GM12873 (cell line): ENCODE measurements around the gene NLK.

ENCODE experiments used
- TF ChIP-seq, protein P1 (sequence below): IDR thresholded peaks from 2 replicates; pipeline ENCODE4 v1.5.1; 2012; ENCODE audit warnings: low read depth, mild to moderate bottlenecking, moderate library complexity, low read length, control low read depth; ENCODE audit not compliant: insufficient read depth; ENCODE audit errors: missing control alignments

NLK gene

DNA sequence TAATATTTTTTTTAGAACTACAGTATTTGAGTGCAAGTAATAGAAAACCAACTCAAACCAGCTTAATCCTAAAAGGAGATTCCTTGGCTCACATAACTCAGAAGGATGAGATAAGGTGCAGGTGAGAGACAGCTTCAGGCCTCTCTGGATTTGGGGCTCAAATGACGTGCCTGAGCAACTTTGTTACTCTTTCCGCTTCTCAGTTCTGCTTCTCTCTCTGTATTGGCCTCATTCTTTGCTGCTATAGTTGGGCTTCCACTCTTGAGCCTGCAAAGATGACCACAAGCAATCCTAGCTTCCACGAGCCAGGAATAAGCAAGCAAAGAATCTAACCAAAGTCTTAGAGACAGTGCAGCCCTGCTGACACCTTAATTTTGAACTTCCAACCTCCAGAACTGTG is 45.0 kb upstream of the NLK start:
- TF ChIP-seq, protein P1, sequence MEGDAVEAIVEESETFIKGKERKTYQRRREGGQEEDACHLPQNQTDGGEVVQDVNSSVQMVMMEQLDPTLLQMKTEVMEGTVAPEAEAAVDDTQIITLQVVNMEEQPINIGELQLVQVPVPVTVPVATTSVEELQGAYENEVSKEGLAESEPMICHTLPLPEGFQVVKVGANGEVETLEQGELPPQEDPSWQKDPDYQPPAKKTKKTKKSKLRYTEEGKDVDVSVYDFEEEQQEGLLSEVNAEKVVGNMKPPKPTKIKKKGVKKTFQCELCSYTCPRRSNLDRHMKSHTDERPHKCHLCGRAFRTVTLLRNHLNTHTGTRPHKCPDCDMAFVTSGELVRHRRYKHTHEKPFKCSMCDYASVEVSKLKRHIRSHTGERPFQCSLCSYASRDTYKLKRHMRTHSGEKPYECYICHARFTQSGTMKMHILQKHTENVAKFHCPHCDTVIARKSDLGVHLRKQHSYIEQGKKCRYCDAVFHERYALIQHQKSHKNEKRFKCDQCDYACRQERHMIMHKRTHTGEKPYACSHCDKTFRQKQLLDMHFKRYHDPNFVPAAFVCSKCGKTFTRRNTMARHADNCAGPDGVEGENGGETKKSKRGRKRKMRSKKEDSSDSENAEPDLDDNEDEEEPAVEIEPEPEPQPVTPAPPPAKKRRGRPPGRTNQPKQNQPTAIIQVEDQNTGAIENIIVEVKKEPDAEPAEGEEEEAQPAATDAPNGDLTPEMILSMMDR = no peak

DNA sequence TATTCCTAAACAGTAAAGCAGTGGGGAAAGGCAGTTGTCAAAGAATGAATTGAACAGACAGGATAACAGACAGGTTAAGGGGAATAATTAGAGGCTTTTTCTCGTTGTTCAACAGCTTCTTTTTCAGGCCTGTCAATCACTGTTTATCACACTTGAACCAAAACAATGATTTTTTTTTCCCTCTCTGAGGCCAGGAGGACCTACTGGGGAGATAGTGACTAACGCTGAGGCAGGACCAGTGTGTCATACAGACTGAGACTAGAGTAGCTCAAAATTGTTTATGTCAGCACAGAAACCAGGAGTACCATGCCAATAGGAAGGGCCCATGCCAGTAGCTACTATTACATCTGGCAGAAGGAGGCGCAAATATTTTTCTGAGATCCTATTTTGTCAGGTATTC is 41.3 kb upstream of the NLK start:
- TF ChIP-seq, protein P1 = no peak

- TF ChIP-seq, protein P1 = no peak
Measured at GRCh38 chr17:28004344-28004743, 38.1 kb upstream of the NLK start.

DNA sequence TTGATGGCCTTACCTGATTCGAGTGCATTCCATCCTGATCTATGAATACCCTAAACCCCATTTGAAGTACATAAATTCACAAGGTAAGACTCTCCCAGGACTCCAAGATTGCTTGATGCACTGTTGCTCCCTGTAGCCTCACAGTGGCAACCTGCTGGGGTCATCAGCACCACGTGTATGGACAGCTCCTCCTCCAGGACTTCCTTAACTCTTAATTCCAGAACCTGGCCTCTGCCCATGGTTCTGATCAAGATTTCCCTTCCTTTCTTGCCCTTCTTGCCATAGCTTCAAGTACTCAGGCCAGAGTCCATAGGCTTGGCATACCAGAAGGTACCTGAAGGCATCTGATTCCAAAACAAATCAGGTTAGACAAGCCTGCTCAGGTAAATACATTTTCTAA is 34.0 kb upstream of the NLK start:
- TF ChIP-seq, protein P1 = no peak

GRCh38 chr17:28010406-28010805 is 32.1 kb upstream of the NLK start:
- TF ChIP-seq, protein P1 = no peak

DNA sequence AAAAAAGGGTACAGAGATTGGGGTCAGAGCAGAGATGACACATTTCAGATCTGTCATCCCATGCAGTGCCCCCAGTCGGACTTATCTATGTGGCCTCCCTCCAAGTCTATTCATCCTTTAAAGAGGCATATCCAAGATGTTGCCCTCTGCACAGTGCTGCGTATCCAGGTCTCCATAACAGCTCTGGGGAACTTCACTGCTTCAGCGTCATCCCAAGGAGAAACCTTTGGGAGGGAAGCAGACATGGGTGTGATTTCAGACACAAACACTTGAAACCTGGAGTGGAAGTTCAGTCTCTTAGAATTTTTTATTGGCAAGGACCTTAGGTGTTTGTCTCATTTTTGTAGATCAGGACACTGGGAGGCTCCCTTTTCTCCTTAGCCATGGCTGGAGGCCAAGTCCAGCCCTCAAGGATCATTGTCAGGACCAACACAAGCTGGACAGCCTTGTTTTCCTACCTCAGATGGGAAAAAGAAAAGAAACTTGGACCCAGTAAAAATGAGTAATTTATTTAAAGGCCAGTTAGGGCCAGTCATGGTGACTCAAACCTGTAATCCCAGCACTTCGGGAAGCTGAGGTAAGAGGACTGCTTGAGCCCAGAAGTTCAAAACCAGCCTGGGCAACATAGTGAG is 23.9 kb upstream of the NLK start:
- TF ChIP-seq, protein P1 = no peak

DNA sequence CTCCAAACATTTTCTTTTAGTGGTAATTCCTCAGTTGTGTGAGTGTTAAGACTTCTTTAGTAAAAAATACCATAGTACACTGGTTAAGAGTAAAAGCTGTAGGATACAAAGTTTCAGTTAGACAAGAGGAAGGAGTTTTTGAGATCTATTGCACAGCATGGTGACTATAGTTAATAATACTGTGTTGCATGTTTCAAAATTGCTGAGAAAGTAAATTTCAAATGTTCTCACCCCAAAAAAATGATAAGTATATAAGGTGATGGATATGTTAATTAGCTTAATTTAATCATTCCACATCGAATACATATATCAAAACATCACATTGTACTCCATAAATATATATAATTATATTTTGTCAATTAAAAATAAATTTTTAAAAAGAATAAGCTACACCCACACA is 22.0 kb upstream of the NLK start:
- TF ChIP-seq, protein P1 = no peak
